Endothelial cell of umbilical vein (primary cell): ENCODE data around the gene CD248.

Experiments
- EZH2 ChIP-seq: IDR thresholded peaks from 2 replicates; pipeline ENCODE4 v1.6.1; 2012; ENCODE audit warnings: borderline replicate concordance, low read depth, mild to moderate bottlenecking, moderate library complexity, low read length, inconsistent platforms; ENCODE audit not compliant: severe bottlenecking
- MAX ChIP-seq: IDR thresholded peaks from 2 replicates; pipeline ENCODE4 v1.6.1; 2011; ENCODE audit not compliant: insufficient read depth, insufficient read length
- POLR2A ChIP-seq: IDR thresholded peaks from 2 replicates; pipeline ENCODE4 v1.6.1; 2012; ENCODE audit warnings: low read depth, mild to moderate bottlenecking, control low read depth, low read length
- TF ChIP-seq, protein P1 (sequence below), 2 donors: IDR thresholded peaks; 1 replicate in 1 of 2; 2 replicates in 1 of 2; pipeline ENCODE4 v1.5.1; 2011; ENCODE audit warnings: low read length in 2 of 2, mild to moderate bottlenecking in 2 of 2, moderate library complexity in 2 of 2, control low read depth in 1 of 2, inconsistent platforms in 1 of 2, low read depth in 1 of 2; ENCODE audit not compliant: insufficient read depth in 1 of 2; ENCODE audit errors: extremely low read depth in 1 of 2

DNA sequence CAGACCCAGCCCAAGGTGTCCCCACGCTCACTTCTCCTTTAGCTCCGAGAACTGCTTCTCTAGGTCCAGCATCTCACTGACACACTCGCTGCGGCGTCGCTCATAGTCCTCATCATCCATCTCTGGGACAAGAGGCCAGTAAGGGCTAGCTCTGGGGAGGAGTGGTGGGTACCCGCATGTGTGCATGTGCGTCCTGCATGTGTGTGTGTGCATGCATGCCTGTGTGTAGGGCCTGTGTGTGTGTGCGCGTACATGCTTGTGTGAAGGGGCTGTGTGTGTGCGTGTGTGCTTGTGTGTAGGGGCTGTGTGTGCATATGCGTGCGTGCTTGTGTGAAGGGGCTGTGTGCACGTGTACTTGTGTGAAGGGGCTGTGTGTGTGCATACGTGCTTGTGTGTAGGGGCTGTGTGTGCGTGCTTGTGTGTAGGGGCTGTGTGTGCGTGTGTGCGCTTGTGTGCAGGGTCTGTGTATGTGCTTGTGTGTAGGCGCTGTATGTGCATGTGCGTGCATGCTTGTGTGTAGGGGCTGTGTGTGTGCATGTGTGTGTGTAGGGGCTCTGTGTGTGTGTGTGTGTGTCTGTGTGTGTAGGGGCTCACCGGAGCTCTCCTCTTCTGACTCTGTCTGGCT is 24.8 kb upstream of the CD248 start:
- TF ChIP-seq, protein P1, sequence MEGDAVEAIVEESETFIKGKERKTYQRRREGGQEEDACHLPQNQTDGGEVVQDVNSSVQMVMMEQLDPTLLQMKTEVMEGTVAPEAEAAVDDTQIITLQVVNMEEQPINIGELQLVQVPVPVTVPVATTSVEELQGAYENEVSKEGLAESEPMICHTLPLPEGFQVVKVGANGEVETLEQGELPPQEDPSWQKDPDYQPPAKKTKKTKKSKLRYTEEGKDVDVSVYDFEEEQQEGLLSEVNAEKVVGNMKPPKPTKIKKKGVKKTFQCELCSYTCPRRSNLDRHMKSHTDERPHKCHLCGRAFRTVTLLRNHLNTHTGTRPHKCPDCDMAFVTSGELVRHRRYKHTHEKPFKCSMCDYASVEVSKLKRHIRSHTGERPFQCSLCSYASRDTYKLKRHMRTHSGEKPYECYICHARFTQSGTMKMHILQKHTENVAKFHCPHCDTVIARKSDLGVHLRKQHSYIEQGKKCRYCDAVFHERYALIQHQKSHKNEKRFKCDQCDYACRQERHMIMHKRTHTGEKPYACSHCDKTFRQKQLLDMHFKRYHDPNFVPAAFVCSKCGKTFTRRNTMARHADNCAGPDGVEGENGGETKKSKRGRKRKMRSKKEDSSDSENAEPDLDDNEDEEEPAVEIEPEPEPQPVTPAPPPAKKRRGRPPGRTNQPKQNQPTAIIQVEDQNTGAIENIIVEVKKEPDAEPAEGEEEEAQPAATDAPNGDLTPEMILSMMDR (IDR thresholded peaks at IDR 0.05; ENCODE audit: extremely low read depth in 1 of 2, insufficient read depth in 1 of 2, low read depth in 1 of 2, low read length in 2 of 2): no peak
- TF ChIP-seq EZH2: no peak
- no peak for TF ChIP-seq POLR2A
- TF ChIP-seq MAX: no peak
